Measurements from ENCODE around the gene SPSB1.

DNA sequence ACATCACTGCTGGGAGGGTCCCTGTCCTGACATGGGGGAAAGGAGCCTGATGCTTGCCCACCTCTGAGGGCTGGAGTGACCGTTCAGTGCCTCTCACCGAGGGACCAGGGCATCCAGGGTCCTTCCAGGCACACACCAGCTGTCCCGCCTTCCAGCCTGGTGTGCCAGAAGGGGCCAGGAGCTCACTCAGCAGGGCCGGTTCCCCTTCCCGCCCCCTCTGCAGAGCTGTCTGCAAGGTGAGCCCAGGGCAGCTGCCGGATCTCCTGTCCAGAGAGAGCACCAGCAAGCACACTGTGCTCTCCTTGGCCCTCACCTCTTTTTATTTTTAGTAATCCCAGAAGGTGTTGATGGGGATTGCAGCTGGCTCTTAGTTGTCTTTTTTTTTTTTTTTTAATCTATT lies 41.2 kb upstream of the SPSB1 start:
- TF ChIP-seq, protein P1, sequence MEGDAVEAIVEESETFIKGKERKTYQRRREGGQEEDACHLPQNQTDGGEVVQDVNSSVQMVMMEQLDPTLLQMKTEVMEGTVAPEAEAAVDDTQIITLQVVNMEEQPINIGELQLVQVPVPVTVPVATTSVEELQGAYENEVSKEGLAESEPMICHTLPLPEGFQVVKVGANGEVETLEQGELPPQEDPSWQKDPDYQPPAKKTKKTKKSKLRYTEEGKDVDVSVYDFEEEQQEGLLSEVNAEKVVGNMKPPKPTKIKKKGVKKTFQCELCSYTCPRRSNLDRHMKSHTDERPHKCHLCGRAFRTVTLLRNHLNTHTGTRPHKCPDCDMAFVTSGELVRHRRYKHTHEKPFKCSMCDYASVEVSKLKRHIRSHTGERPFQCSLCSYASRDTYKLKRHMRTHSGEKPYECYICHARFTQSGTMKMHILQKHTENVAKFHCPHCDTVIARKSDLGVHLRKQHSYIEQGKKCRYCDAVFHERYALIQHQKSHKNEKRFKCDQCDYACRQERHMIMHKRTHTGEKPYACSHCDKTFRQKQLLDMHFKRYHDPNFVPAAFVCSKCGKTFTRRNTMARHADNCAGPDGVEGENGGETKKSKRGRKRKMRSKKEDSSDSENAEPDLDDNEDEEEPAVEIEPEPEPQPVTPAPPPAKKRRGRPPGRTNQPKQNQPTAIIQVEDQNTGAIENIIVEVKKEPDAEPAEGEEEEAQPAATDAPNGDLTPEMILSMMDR (optimal IDR thresholded peaks at IDR 0.05 in 1 of 3, IDR thresholded peaks at IDR 0.05 in 1 of 3, conservative IDR thresholded peaks at IDR 0.05 in 1 of 3; ENCODE audit: extremely low read depth in 1 of 3, insufficient read depth in 2 of 3, low read length in 3 of 3), result no peak
- no peak for TF ChIP-seq EZH2 (IDR thresholded peaks at IDR 0.05; ENCODE audit: low read length)

Measured in keratinocyte (primary cell).